GM19397 (cell line): ENCODE data around the gene TMEM175.
A peak's percentile ranks its signal among the peaks of the same experiment; 100 is the strongest.
"Not testable (repeated sequence)": the region's sequence is repeated elsewhere in the genome, so short reads cannot be mapped to it uniquely, and the experiment has no call there.

Experiments
- ATAC-seq: cut with Tn5 transposase; IDR thresholded peaks from one replicate; pipeline ENCODE4 v1.9.1; 2021; ENCODE audit warnings: mild to moderate bottlenecking, moderate library complexity; ENCODE audit not compliant: unreplicated experiment

The TMEM175 gene

GRCh38 chr4:915041-915474, 17.2 kb upstream of the TMEM175 start:
- no peak for ATAC-seq

GRCh38 chr4:915595-915994, 16.7 kb upstream of the TMEM175 start:
- no peak for ATAC-seq

GRCh38 chr4:917466-917865, 14.8 kb upstream of the TMEM175 start:
- no peak for ATAC-seq

- no peak for ATAC-seq
These were observed 14.3 kb upstream of the TMEM175 start for GRCh38 chr4:917992-918391.

- not testable (repeated sequence) for ATAC-seq
These were observed 13.7 kb upstream of the TMEM175 start for GRCh38 chr4:918591-918990.

GRCh38 chr4:919004-919680, 13.1 kb upstream of the TMEM175 start:
- not testable (repeated sequence) for ATAC-seq

GRCh38 chr4:921830-922331, 10.4 kb upstream of the TMEM175 start:
- ATAC-seq = peak; percentile 70

GRCh38 chr4:924107-925096, 7.9 kb upstream of the TMEM175 start:
- ATAC-seq = no peak

GRCh38 chr4:925171-925570, 7.1 kb upstream of the TMEM175 start:
- no peak for ATAC-seq

- no peak for ATAC-seq
These were observed 6.3 kb upstream of the TMEM175 start for GRCh38 chr4:925771-926500.

GRCh38 chr4:926538-926937, 5.7 kb upstream of the TMEM175 start:
- ATAC-seq = no peak

- not testable (repeated sequence) for ATAC-seq
These were observed 4.7 kb upstream of the TMEM175 start for GRCh38 chr4:927566-927965.

GRCh38 chr4:929096-929765, 3.0 kb upstream of the TMEM175 start:
- no peak for ATAC-seq

GRCh38 chr4:930028-930551, 2.2 kb upstream of the TMEM175 start:
- ATAC-seq = no peak

GRCh38 chr4:930827-931193, 1.4 kb upstream of the TMEM175 start:
- no peak for ATAC-seq

GRCh38 chr4:931194-931959, 883 bp upstream of the TMEM175 start:
- ATAC-seq = no peak

- peak; percentile 3 for ATAC-seq
These were observed 432 bp downstream of the TMEM175 start for GRCh38 chr4:932713-933070.

- ATAC-seq = not testable (repeated sequence)
These were observed 7.2 kb downstream of the TMEM175 start for GRCh38 chr4:939508-939907.

GRCh38 chr4:945274-946102, 13.2 kb downstream of the TMEM175 start:
- no peak for ATAC-seq
